Retina (tissue), 1 donor: Measurements from ENCODE around the gene PTPN14.

ENCODE experiments used
- DNase-seq: peaks from one replicate; pipeline ENCODE4 v3.0.0-alpha.2; 2016

Gene PTPN14

GRCh38 chr1:214473862-214474261 is 77.5 kb downstream of the PTPN14 start:
- DNase-seq: no peak

GRCh38 chr1:214473387-214473786 is 78.0 kb downstream of the PTPN14 start:
- no peak for DNase-seq

GRCh38 chr1:214472364-214472763 is 79.0 kb downstream of the PTPN14 start:
- DNase-seq: no peak

GRCh38 chr1:214471458-214471857 is 79.9 kb downstream of the PTPN14 start:
- DNase-seq: no peak

- DNase-seq: no peak
These were observed 81.3 kb downstream of the PTPN14 start for GRCh38 chr1:214470132-214470531.

GRCh38 chr1:214469290-214469689 is 82.1 kb downstream of the PTPN14 start:
- no peak for DNase-seq

- DNase-seq: no peak
These were observed 84.3 kb downstream of the PTPN14 start for GRCh38 chr1:214467078-214467585.

GRCh38 chr1:214466403-214467077 is 84.9 kb downstream of the PTPN14 start:
- no peak for DNase-seq

- no peak for DNase-seq
These were observed 86.7 kb downstream of the PTPN14 start for GRCh38 chr1:214464445-214465287.

- DNase-seq: no peak
These were observed 87.8 kb downstream of the PTPN14 start for GRCh38 chr1:214463596-214463995.

GRCh38 chr1:214462882-214463281 is 88.5 kb downstream of the PTPN14 start:
- no peak for DNase-seq

- DNase-seq: no peak
These were observed 90.1 kb downstream of the PTPN14 start for GRCh38 chr1:214461305-214461704.

GRCh38 chr1:214460304-214460916 is 91.0 kb downstream of the PTPN14 start:
- no peak for DNase-seq

GRCh38 chr1:214459895-214460294 is 91.5 kb downstream of the PTPN14 start:
- no peak for DNase-seq

GRCh38 chr1:214458541-214458940 is 92.9 kb downstream of the PTPN14 start:
- DNase-seq: no peak

GRCh38 chr1:214455971-214456867 is 95.2 kb downstream of the PTPN14 start:
- no peak for DNase-seq

- DNase-seq: no peak
These were observed 95.9 kb downstream of the PTPN14 start for GRCh38 chr1:214455479-214455878.

GRCh38 chr1:214454569-214455396 is 96.6 kb downstream of the PTPN14 start:
- no peak for DNase-seq

- no peak for DNase-seq
These were observed 98.2 kb downstream of the PTPN14 start for GRCh38 chr1:214453109-214453722.

- no peak for DNase-seq
These were observed 99.1 kb downstream of the PTPN14 start for GRCh38 chr1:214452152-214452784.

- DNase-seq: no peak
These were observed 99.8 kb downstream of the PTPN14 start for GRCh38 chr1:214451596-214451995.
